ENCODE results near the gene WIPF1.

DNA sequence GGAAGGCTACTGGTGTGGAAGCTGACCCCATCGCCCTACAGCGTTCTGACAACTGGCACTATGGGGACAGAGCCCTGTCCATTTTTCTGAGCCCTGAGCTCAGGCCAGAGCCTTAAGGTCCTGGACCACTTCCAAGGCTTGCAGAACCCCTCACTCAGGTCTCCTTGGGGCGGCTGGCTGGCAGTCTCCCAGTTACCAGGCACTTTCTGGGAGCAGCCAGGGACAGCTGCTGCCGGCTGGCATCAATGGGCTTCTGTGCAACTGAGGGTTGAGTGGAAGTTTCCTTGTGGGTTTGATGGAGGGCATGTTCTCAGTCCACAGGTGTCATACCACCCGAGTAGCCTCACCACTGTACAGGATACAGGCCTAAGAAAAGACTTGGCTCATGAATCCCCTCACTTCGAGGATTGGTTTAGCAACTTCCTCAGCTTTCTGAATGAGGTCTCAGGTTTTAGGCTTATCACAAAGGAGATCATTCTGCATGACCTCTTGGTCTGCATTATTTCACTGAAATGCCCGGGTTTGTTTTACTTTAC lies 27.4 kb upstream of the WIPF1 start:
- TF ChIP-seq, protein P1, sequence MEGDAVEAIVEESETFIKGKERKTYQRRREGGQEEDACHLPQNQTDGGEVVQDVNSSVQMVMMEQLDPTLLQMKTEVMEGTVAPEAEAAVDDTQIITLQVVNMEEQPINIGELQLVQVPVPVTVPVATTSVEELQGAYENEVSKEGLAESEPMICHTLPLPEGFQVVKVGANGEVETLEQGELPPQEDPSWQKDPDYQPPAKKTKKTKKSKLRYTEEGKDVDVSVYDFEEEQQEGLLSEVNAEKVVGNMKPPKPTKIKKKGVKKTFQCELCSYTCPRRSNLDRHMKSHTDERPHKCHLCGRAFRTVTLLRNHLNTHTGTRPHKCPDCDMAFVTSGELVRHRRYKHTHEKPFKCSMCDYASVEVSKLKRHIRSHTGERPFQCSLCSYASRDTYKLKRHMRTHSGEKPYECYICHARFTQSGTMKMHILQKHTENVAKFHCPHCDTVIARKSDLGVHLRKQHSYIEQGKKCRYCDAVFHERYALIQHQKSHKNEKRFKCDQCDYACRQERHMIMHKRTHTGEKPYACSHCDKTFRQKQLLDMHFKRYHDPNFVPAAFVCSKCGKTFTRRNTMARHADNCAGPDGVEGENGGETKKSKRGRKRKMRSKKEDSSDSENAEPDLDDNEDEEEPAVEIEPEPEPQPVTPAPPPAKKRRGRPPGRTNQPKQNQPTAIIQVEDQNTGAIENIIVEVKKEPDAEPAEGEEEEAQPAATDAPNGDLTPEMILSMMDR (IDR thresholded peaks at IDR 0.05; ENCODE audit: poor library complexity, severe bottlenecking) = no peak
- TF ChIP-seq, protein P2, sequence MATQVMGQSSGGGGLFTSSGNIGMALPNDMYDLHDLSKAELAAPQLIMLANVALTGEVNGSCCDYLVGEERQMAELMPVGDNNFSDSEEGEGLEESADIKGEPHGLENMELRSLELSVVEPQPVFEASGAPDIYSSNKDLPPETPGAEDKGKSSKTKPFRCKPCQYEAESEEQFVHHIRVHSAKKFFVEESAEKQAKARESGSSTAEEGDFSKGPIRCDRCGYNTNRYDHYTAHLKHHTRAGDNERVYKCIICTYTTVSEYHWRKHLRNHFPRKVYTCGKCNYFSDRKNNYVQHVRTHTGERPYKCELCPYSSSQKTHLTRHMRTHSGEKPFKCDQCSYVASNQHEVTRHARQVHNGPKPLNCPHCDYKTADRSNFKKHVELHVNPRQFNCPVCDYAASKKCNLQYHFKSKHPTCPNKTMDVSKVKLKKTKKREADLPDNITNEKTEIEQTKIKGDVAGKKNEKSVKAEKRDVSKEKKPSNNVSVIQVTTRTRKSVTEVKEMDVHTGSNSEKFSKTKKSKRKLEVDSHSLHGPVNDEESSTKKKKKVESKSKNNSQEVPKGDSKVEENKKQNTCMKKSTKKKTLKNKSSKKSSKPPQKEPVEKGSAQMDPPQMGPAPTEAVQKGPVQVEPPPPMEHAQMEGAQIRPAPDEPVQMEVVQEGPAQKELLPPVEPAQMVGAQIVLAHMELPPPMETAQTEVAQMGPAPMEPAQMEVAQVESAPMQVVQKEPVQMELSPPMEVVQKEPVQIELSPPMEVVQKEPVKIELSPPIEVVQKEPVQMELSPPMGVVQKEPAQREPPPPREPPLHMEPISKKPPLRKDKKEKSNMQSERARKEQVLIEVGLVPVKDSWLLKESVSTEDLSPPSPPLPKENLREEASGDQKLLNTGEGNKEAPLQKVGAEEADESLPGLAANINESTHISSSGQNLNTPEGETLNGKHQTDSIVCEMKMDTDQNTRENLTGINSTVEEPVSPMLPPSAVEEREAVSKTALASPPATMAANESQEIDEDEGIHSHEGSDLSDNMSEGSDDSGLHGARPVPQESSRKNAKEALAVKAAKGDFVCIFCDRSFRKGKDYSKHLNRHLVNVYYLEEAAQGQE (IDR thresholded peaks at IDR 0.05; ENCODE audit: borderline replicate concordance) = no peak
- TF ChIP-seq POLR2AphosphoS5 (IDR thresholded peaks at IDR 0.05) (no peak), EZH2 (IDR thresholded peaks at IDR 0.05; ENCODE audit: borderline replicate concordance, insufficient read depth, low read length, poor library complexity, severe bottlenecking) (no peak)
